Neural progenitor cell (in vitro differentiated cells): ENCODE data around the gene GNA15.
"Not testable (repeated sequence)": the region's sequence is repeated elsewhere in the genome, so short reads cannot be mapped to it uniquely, and the experiment has no call there.

ENCODE experiments used
- EZH2 ChIP-seq: fragments of 200-600 bp; sonication (generic); IDR thresholded peaks from 2 replicates; pipeline ENCODE4 v1.6.1; 2017; ENCODE audit warnings: antibody characterized with exemption, mild to moderate bottlenecking, moderate library complexity
- TF ChIP-seq, protein P1 (sequence below): fragments of 200-600 bp; sonication (generic); IDR thresholded peaks from 2 replicates; pipeline ENCODE4 v1.5.1; 2017; ENCODE audit warnings: antibody characterized with exemption, mild to moderate bottlenecking

DNA sequence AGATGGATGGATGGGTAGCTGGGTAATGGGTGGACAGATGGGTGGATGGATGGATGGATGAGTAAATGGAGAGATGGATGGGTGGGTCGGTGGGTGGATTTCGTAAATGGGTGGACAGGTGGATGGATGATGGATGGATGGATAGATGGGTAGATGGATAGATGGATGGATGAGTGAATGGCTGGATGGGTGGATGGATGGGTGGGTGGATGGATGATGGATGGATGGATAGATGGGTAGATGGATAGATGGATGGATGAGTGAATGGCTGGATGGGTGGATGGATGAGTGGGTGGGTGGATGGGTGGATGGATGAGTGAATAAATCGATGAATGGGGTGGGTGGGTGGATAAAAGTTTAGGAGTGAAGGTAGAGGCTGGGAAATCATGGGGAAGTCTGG lies 18.6 kb downstream of the GNA15 start:
- TF ChIP-seq, protein P1, sequence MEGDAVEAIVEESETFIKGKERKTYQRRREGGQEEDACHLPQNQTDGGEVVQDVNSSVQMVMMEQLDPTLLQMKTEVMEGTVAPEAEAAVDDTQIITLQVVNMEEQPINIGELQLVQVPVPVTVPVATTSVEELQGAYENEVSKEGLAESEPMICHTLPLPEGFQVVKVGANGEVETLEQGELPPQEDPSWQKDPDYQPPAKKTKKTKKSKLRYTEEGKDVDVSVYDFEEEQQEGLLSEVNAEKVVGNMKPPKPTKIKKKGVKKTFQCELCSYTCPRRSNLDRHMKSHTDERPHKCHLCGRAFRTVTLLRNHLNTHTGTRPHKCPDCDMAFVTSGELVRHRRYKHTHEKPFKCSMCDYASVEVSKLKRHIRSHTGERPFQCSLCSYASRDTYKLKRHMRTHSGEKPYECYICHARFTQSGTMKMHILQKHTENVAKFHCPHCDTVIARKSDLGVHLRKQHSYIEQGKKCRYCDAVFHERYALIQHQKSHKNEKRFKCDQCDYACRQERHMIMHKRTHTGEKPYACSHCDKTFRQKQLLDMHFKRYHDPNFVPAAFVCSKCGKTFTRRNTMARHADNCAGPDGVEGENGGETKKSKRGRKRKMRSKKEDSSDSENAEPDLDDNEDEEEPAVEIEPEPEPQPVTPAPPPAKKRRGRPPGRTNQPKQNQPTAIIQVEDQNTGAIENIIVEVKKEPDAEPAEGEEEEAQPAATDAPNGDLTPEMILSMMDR, result not testable (repeated sequence)
- not testable (repeated sequence) for TF ChIP-seq EZH2
